Adrenal gland (tissue), 12 donors: ENCODE measurements around the gene TST. TPM values are rescaled to one million over a fixed set of nuclear protein-coding genes. Genes with fewer than 3 reads are reported as not detected.
A peak's percentile ranks its signal among the peaks of the same experiment; 100 is the strongest.

Experiments
- DNase-seq, 7 donors: peaks; one replicate each; pipeline ENCODE4 v3.0.0-alpha.2; 2019 to 2020
- H3K27ac ChIP-seq, 5 donors: fragments of 200-600 bp; sonication (generic) in 4 of 5; 1 replicate in 3 of 5; 2 replicates in 2 of 5; pipeline versions ENCODE4 v1.5.1 to v1.8.0; 2016 to 2020; ENCODE audit warnings: mild to moderate bottlenecking in 1 of 5
- H3K27me3 ChIP-seq: fragments of 200-600 bp; 2 replicates; pipeline ENCODE4 v1.8.0; 2021
- H3K36me3 ChIP-seq, 2 donors: fragments of 200-600 bp; replicated peaks in 1 of 2; 1 replicate in 1 of 2; 2 replicates in 1 of 2; pipeline versions ENCODE4 v1.5.1 to v1.8.0; 2018 to 2022
- H3K4me1 ChIP-seq, 2 donors: fragments of 200-600 bp; replicated peaks in 1 of 2; 1 replicate in 1 of 2; 2 replicates in 1 of 2; pipeline versions ENCODE4 v1.5.1 to v1.8.0; 2018 to 2021
- H3K4me3 ChIP-seq, 4 donors: fragments of 200-600 bp; sonication (generic) in 3 of 4; one replicate each; pipeline ENCODE4 v1.5.1; 2016 to 2018
- H3K9me3 ChIP-seq, 3 donors: fragments of 200-600 bp; sonication (generic) in 1 of 3; replicated peaks in 1 of 3; 1 replicate in 2 of 3; 2 replicates in 1 of 3; pipeline versions ENCODE4 v1.5.1 to v1.8.0; 2016 to 2021
- CTCF ChIP-seq, 6 experiments: fragments of 450-650 bp in 4 of 6; fragments of 200-600 bp in 2 of 6; sonication (generic) in 1 of 6; IDR thresholded peaks; 1 replicate in 5 of 6; 2 replicates in 1 of 6; pipeline versions ENCODE4 v1.5.1 to v1.8.0; 2016 to 2021; ENCODE audit warnings: antibody characterized with exemption in 6 of 6, mild to moderate bottlenecking in 2 of 6, moderate library complexity in 1 of 6
- POLR2A ChIP-seq, 2 donors: fragments of 450-650 bp; IDR thresholded peaks; one replicate each; pipeline ENCODE4 v1.6.1; 2017; ENCODE audit warnings: antibody characterized with exemption in 2 of 2, mild to moderate bottlenecking in 2 of 2, moderate library complexity in 1 of 2
- WGBS, 4 donors: extraction: QIAGEN DNeasy Blood & Tissue Kit in 2 of 4; methylation state at CpG; one replicate each; pipeline versions ENCODE4 v1.1.5 to v1.1.7; 2013 to 2017; 5-methylcytosine and 5-hydroxymethylcytosine counted together
- intact Hi-C, 2 donors: fragments of 100-400 bp; cut with DNase I; formaldehyde crosslinking; loops; one replicate each; pipeline versions ENCODE4 v1.14.1 to v1.15.0; 2022 to 2023
- polyA plus RNA-seq, 3 donors: library from polyadenylated mRNA; stranded (reverse); fragments of 200-250 nt in 2 of 3; fragments of 350-450 nt in 1 of 3; fragmentation: Illumina TruSeq in 1 of 3; extraction: RNeasy Lipid Tissue Mini Kit (QIAGEN cat#74804) in 1 of 3; gene quantifications; one replicate each; pipeline ENCODE4 v1.2.3, GENCODE V29; 2013 to 2014
- total RNA-seq, 9 donors: library from RNA; depleted of rRNA in 4 of 9; stranded (reverse); fragments of >200 nt in 4 of 9; fragments of 120-200 nt in 1 of 9; fragmentation: NEBNext Ultra II Directional in 1 of 9; extraction: Animal tissue kit (Norgen Biotek cat#: 25700) in 1 of 9; gene quantifications; one replicate each; pipeline versions ENCODE4 v1.1.0 to v1.2.4, GENCODE V29; 2013 to 2023
- donor health status: healthy with polysubstance abuse.
- donor health status: Bipolar disorder and iron deficiency.
- donor health status: DM: yes; HTN: yes; CAD: no.
- donor health status: DM: no; HTN: no; CAD: no.
- donor health status: DM: no; HTN: no; CAD: no.
- donor health status: DM: yes; HTN: yes; CAD: no.

TST gene
- total and polyA plus RNA-seq, 12 donors = 49.7 to 484 (median 195) TPM

GRCh38 chr22:37012956-37013355 lies 6.3 kb downstream of the TST start:
- no peak overlapping the region for H3K27ac ChIP-seq
- H3K9me3 ChIP-seq = no peaks in the 10 kb centered on the region
- no peaks in the 10 kb centered on the region for H3K27me3 ChIP-seq
- peaks cover 0 to 7% of the 10 kb centered on the region in 2 donors for H3K36me3 ChIP-seq
- TF ChIP-seq CTCF (IDR thresholded peaks at IDR 0.05) = no peak
- no peak for TF ChIP-seq POLR2A (IDR thresholded peaks at IDR 0.05)
- H3K4me3 ChIP-seq = no peak overlapping the region
- DNase-seq = no peak
- peaks cover 32 to 42% of the 10 kb centered on the region in 2 donors for H3K4me1 ChIP-seq
- WGBS, 4 donors = 71 to 97% (median 83%) methylated on average over 10 of the region's 10 CpGs
- intact Hi-C loops = no loop called here

- H3K27ac ChIP-seq = peak overlapping the region in 1 of 5 donors; percentile 27
- TF ChIP-seq CTCF (IDR thresholded peaks at IDR 0.05) (no peak), POLR2A (IDR thresholded peaks at IDR 0.05) (no peak)
These were observed 6.9 kb downstream of the TST start for GRCh38 chr22:37012262-37012904.

GRCh38 chr22:37011472-37011871 lies 7.8 kb downstream of the TST start:
- Histone ChIP-seq H3K4me3 (no peak overlapping the region), H3K27ac (no peak overlapping the region), H3K36me3 (peaks cover 0 to 4% of the 10 kb centered on the region in 2 donors), H3K4me1 (peaks cover 17 to 27% of the 10 kb centered on the region in 2 donors), H3K9me3 (no peaks in the 10 kb centered on the region), H3K27me3 (no peaks in the 10 kb centered on the region)
- intact Hi-C loops = no loop called here
- no peak for TF ChIP-seq CTCF (IDR thresholded peaks at IDR 0.05)
- DNase-seq = no peak
- WGBS, 4 donors = 95 to 100% (median 98%) methylated on average over 3 of the region's 3 CpGs

More at GRCh38 chr22:37012262-37012904, 6.9 kb downstream of the TST start:
- WGBS, 4 donors = 64 to 75% (median 71%) methylated on average over 8 to 9 of the region's 9 CpGs
- Histone ChIP-seq H3K4me3 (no peak overlapping the region), H3K27me3 (no peaks in the 10 kb centered on the region), H3K36me3 (peaks cover 0 to 7% of the 10 kb centered on the region in 2 donors), H3K4me1 (peaks cover 26 to 36% of the 10 kb centered on the region in 2 donors), H3K9me3 (no peaks in the 10 kb centered on the region)
- DNase-seq = peak; percentile 60 to 76 (median 67)
- intact Hi-C loops = no loop called here

GRCh38 chr22:37010976-37011375 lies 8.3 kb downstream of the TST start:
- TF ChIP-seq CTCF (IDR thresholded peaks at IDR 0.05) (no peak), POLR2A (IDR thresholded peaks at IDR 0.05) (no peak)
- intact Hi-C loops = no loop called here
- no peaks in the 10 kb centered on the region for H3K9me3 ChIP-seq
- H3K27me3 ChIP-seq = no peaks in the 10 kb centered on the region
- no peak overlapping the region for H3K4me3 ChIP-seq
- H3K4me1 ChIP-seq = peaks cover 16 to 22% of the 10 kb centered on the region in 2 donors
- peak in 1 of 7 donors; percentile 17 for DNase-seq
- H3K27ac ChIP-seq = no peak overlapping the region
- no peaks in the 10 kb centered on the region for H3K36me3 ChIP-seq
- WGBS, 4 donors = 71 to 82% (median 81%) methylated on average over 6 to 20 of the region's 20 CpGs
